ENCODE data around the gene LGALS4. TPM values are rescaled to one million over a fixed set of nuclear protein-coding genes. Genes with fewer than 3 reads are reported as not detected.
"Not testable (repeated sequence)": the region's sequence is repeated elsewhere in the genome, so short reads cannot be mapped to it uniquely, and the experiment has no call there.

LGALS4 gene
- total RNA-seq, 1 experiment from 2014 or later: 0.52 TPM

DNA sequence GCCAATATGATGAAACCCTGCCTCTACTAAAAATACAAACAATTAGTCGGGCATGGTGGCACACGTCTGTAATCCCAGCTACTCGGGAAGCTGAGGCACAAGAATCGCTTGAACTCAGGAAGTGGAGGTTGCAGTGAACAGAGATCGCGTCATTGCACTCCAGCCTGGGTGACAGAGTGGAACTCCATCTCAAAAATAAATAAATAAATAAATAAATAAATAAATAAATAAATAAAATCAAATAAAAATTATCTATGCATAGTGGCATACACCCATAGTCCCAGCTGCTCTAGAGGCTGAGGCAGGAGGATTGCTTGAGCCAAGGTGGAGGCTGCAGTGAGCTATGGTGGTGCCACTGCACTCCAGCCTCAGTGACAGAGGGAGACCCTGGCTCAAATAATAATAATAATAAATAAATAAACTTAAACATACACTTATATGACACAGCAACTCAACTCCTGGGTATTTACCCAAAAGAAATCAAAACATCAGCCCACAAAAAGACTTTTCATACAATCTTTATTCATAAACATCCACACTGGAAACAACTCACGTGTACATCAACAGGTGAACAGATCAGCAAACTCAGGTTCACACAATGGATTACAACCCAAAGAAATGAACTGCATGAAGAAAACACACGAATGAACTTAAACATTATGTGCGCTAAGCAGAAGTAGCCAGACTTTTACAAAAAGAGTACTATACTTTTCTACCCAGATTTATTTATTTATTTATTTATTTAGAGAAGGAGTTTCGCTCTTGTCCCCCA is 46.3 kb downstream of the LGALS4 start:
- Histone ChIP-seq H3K4me3 (ENCODE audit: low read length) (no peak overlapping the region), H3K27me3 (ENCODE audit: low read length) (no peaks in the 10 kb centered on the region), H3K79me2 (ENCODE audit: low read length) (no peaks in the 10 kb centered on the region), H3K4me1 (ENCODE audit: low read length) (peaks cover 6% of the 10 kb centered on the region), H3K4me2 (ENCODE audit: low read depth, low read length, poor library complexity, severe bottlenecking) (no peak overlapping the region), H3K36me3 (ENCODE audit: insufficient read depth, low read length) (no peaks in the 10 kb centered on the region), H3K9me3 (ENCODE audit: low read length) (no peaks in the 10 kb centered on the region), H2AFZ (ENCODE audit: low read length) (no peak overlapping the region), H3K9me2 (replicated peaks; ENCODE audit: insufficient read depth, low read length) (no peaks in the 10 kb centered on the region), H3K27ac (ENCODE audit: low read length) (no peak overlapping the region), H3K9ac (ENCODE audit: low read length) (no peak overlapping the region), H4K20me1 (ENCODE audit: insufficient read depth, low read depth, low read length) (no peaks in the 10 kb centered on the region)
- no peak for DNase-seq

GRCh38 chr19:38765214-38765613 is 47.5 kb downstream of the LGALS4 start:
- Histone ChIP-seq H3K9me3 (ENCODE audit: low read length) (no peaks in the 10 kb centered on the region), H4K20me1 (ENCODE audit: insufficient read depth, low read depth, low read length) (no peaks in the 10 kb centered on the region), H3K4me1 (ENCODE audit: low read length) (peaks cover 6% of the 10 kb centered on the region), H3K79me2 (ENCODE audit: low read length) (no peaks in the 10 kb centered on the region), H3K4me2 (ENCODE audit: low read depth, low read length, poor library complexity, severe bottlenecking) (no peak overlapping the region), H3K9me2 (replicated peaks; ENCODE audit: insufficient read depth, low read length) (no peaks in the 10 kb centered on the region), H3K27ac (ENCODE audit: low read length) (no peak overlapping the region), H3K27me3 (ENCODE audit: low read length) (no peaks in the 10 kb centered on the region), H3K9ac (ENCODE audit: low read length) (no peak overlapping the region), H3K36me3 (ENCODE audit: insufficient read depth, low read length) (no peaks in the 10 kb centered on the region), H3K4me3 (ENCODE audit: low read length) (no peak overlapping the region), H2AFZ (ENCODE audit: low read length) (no peak overlapping the region)
- DNase-seq: no peak

DNA sequence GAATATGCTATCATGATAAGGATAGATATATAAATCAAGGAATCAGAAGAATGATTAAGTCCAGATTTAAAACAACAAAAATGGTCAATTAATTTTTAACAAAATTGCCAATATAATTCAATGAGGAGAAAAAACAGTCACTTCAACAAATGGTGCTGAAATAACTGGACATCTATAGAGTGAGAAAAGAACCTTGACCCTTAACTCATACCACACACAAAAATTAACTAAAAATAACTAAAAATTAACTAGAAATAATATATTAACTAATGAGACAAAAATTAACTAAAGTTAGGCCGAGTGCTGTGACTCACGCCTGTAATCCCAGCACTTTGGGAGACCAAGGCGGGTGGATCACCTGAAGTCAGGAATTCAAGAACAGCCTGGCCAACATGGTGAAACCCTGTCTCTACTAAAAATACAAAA is 48.9 kb downstream of the LGALS4 start:
- Histone ChIP-seq H3K4me2 (ENCODE audit: low read depth, low read length, poor library complexity, severe bottlenecking) (no peak overlapping the region), H3K9me2 (replicated peaks; ENCODE audit: insufficient read depth, low read length) (no peaks in the 10 kb centered on the region), H3K4me3 (ENCODE audit: low read length) (no peak overlapping the region), H3K27me3 (ENCODE audit: low read length) (no peaks in the 10 kb centered on the region), H3K36me3 (ENCODE audit: insufficient read depth, low read length) (no peaks in the 10 kb centered on the region), H4K20me1 (ENCODE audit: insufficient read depth, low read depth, low read length) (no peaks in the 10 kb centered on the region), H3K9me3 (ENCODE audit: low read length) (no peaks in the 10 kb centered on the region), H3K27ac (ENCODE audit: low read length) (no peak overlapping the region), H3K4me1 (ENCODE audit: low read length) (peaks cover 6% of the 10 kb centered on the region), H3K79me2 (ENCODE audit: low read length) (no peaks in the 10 kb centered on the region), H3K9ac (ENCODE audit: low read length) (no peak overlapping the region), H2AFZ (ENCODE audit: low read length) (no peak overlapping the region)
- DNase-seq: no peak

- H3K9ac ChIP-seq (ENCODE audit: low read length); DNase-seq; H4K20me1 ChIP-seq (ENCODE audit: insufficient read depth, low read depth, low read length): not testable (repeated sequence)
Measured at GRCh38 chr19:38761884-38762389, 50.8 kb downstream of the LGALS4 start.

DNA sequence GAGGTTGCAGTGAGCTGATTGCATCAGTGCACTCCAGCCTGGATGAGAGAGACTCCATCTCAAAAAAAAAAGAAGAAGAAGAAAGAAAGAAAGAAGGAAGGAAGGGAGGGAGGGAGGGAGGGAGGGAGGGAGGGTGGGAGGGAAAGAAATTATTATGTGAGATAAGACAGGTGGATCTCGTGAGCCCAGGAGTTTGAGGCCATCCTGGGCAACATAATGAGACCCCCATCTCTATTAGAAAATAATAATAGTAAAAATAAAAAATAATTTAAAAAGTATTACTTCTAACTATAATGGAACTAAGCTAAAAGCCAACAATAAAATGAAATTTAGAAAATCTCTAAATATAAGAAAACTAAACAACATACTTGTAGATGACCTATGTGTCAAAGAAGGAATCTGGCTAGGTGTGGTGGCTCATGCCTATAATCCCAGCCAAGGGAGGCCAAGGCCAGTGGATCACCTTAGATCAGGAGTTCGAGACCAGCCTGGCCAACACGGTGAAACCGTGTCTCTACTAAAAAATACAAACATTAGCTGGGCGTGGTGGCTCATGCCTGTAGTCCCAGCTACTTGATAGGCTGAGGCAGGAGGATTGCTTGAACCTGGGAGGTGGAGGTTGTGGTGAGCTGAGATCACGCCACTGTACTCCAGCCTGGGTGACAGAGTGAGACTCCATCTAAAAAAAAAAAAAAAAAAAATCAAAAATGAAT is 51.8 kb downstream of the LGALS4 start:
- H3K4me1 ChIP-seq (ENCODE audit: low read length); H4K20me1 ChIP-seq (ENCODE audit: insufficient read depth, low read depth, low read length); H3K9me3 ChIP-seq (ENCODE audit: low read length); DNase-seq; H3K79me2 ChIP-seq (ENCODE audit: low read length); H3K4me3 ChIP-seq (ENCODE audit: low read length); H3K27ac ChIP-seq (ENCODE audit: low read length); H2AFZ ChIP-seq (ENCODE audit: low read length); H3K4me2 ChIP-seq (ENCODE audit: low read depth, low read length, poor library complexity, severe bottlenecking); H3K9me2 ChIP-seq (replicated peaks; ENCODE audit: insufficient read depth, low read length); H3K27me3 ChIP-seq (ENCODE audit: low read length); H3K36me3 ChIP-seq (ENCODE audit: insufficient read depth, low read length); H3K9ac ChIP-seq (ENCODE audit: low read length): not testable (repeated sequence)

More at GRCh38 chr19:38761884-38762389, 50.8 kb downstream of the LGALS4 start:
- not testable (repeated sequence) for H3K27ac ChIP-seq (ENCODE audit: low read length); H3K4me2 ChIP-seq (ENCODE audit: low read depth, low read length, poor library complexity, severe bottlenecking); H3K9me2 ChIP-seq (replicated peaks; ENCODE audit: insufficient read depth, low read length); H3K36me3 ChIP-seq (ENCODE audit: insufficient read depth, low read length); H3K9me3 ChIP-seq (ENCODE audit: low read length); H3K4me3 ChIP-seq (ENCODE audit: low read length); H3K79me2 ChIP-seq (ENCODE audit: low read length); H2AFZ ChIP-seq (ENCODE audit: low read length); H3K27me3 ChIP-seq (ENCODE audit: low read length); H3K4me1 ChIP-seq (ENCODE audit: low read length)

GRCh38 chr19:38759590-38760003 is 53.1 kb downstream of the LGALS4 start:
- Histone ChIP-seq H3K27ac (ENCODE audit: low read length) (no peak overlapping the region), H3K79me2 (ENCODE audit: low read length) (no peaks in the 10 kb centered on the region), H3K4me2 (ENCODE audit: low read depth, low read length, poor library complexity, severe bottlenecking) (no peak overlapping the region), H3K27me3 (ENCODE audit: low read length) (no peaks in the 10 kb centered on the region), H3K4me1 (ENCODE audit: low read length) (peaks cover 6% of the 10 kb centered on the region), H3K9me3 (ENCODE audit: low read length) (no peaks in the 10 kb centered on the region), H2AFZ (ENCODE audit: low read length) (no peak overlapping the region), H4K20me1 (ENCODE audit: insufficient read depth, low read depth, low read length) (no peaks in the 10 kb centered on the region), H3K9ac (ENCODE audit: low read length) (no peak overlapping the region), H3K36me3 (ENCODE audit: insufficient read depth, low read length) (no peaks in the 10 kb centered on the region), H3K9me2 (replicated peaks; ENCODE audit: insufficient read depth, low read length) (no peaks in the 10 kb centered on the region), H3K4me3 (ENCODE audit: low read length) (no peak overlapping the region)
- DNase-seq: no peak

DNA sequence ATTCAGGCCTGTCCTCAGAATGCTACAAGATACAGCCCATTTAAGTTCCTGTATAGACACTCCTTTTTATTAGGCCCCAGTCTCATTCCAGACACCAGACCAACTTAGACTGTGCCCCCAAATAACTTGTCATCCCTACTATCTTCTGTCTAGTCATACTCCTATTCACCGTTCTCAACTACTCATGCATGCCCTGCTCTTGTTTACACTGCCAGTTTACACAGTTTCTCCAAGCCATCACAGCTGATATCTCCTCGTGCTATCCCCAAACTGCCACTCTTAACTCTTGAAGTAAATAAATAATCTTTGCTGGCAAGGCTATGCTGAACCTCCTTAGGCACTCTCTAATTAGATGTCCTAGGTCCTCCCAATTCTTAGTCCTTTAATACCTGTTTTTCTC is 58.5 kb downstream of the LGALS4 start:
- not testable (repeated sequence) for H3K36me3 ChIP-seq (ENCODE audit: insufficient read depth, low read length); H3K9me3 ChIP-seq (ENCODE audit: low read length); H3K4me2 ChIP-seq (ENCODE audit: low read depth, low read length, poor library complexity, severe bottlenecking); H4K20me1 ChIP-seq (ENCODE audit: insufficient read depth, low read depth, low read length); H3K27ac ChIP-seq (ENCODE audit: low read length); H3K9ac ChIP-seq (ENCODE audit: low read length); DNase-seq; H3K9me2 ChIP-seq (replicated peaks; ENCODE audit: insufficient read depth, low read length); H3K4me3 ChIP-seq (ENCODE audit: low read length); H2AFZ ChIP-seq (ENCODE audit: low read length); H3K27me3 ChIP-seq (ENCODE audit: low read length); H3K4me1 ChIP-seq (ENCODE audit: low read length); H3K79me2 ChIP-seq (ENCODE audit: low read length)

DNA sequence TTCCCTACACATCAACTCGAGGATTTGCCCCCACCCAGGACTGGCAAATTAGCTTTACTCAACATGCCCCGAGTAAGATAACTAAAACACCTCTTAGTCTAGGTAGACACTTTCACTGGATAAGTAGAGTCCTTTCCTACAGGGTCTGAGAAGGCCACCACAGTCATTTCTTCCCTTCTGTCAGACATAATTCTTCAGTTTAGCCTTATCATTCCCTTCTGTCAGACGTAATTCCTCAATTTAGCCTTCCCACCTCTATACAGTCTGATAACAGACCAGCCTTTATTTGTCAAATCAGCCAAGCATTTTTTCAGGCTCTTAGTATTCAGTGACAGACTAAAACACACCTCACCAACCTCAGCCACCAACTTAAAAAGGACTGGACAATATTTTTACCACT is 59.0 kb downstream of the LGALS4 start:
- H4K20me1 ChIP-seq (ENCODE audit: insufficient read depth, low read depth, low read length); H3K9me3 ChIP-seq (ENCODE audit: low read length); H3K9ac ChIP-seq (ENCODE audit: low read length); H3K4me2 ChIP-seq (ENCODE audit: low read depth, low read length, poor library complexity, severe bottlenecking); H3K9me2 ChIP-seq (replicated peaks; ENCODE audit: insufficient read depth, low read length); DNase-seq; H3K4me1 ChIP-seq (ENCODE audit: low read length); H3K79me2 ChIP-seq (ENCODE audit: low read length); H3K36me3 ChIP-seq (ENCODE audit: insufficient read depth, low read length); H3K27ac ChIP-seq (ENCODE audit: low read length); H3K4me3 ChIP-seq (ENCODE audit: low read length); H2AFZ ChIP-seq (ENCODE audit: low read length); H3K27me3 ChIP-seq (ENCODE audit: low read length): not testable (repeated sequence)

Data from Karpas-422 (cell line).